Activated CD8-positive, alpha-beta memory T cell treated with anti-CD3 and anti-CD28 coated beads for 24 hours (primary cell): ENCODE results near the gene SHB.
"Not testable (repeated sequence)": the region's sequence is repeated elsewhere in the genome, so short reads cannot be mapped to it uniquely, and the experiment has no call there.

Experiments used
- DNase-seq: peaks from one replicate; pipeline ENCODE4 v3.0.0-alpha.2; 2020

The SHB gene

DNA sequence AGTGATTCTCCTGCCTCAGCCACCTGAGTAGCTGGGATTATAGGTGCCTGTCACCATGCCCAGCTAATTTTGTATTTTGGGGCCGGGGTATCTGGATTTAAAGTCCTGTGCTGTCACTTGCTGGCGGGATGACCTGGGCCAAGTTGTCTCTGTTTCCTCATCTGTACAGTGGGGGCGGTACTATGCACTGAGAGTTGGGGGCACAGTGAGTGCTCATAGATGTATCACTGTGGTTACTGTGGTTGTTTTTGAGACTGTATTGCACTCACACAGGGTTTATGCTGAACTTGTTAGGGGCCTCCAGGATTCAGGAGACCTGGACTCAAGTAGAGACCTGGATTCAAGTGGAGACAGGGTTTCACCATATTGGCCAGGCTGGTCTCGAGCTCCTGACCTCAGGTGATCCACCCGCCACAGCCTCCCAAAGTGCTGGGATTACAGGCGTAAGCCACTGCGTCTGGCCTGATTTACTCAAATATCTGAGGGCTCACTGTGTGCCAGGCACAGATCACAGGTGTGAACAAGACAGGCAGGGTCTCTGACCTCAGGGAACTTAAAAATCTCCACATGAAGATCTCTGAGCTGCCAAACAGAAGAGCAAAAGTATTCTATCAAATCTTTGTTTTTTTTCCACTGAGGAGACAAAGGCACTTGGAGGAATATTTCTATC, 103.2 kb downstream of the SHB start:
- not testable (repeated sequence) for DNase-seq

GRCh38 chr9:37965116-37965515, 103.9 kb downstream of the SHB start:
- no peak for DNase-seq

GRCh38 chr9:37964740-37965081, 104.3 kb downstream of the SHB start:
- no peak for DNase-seq

DNA sequence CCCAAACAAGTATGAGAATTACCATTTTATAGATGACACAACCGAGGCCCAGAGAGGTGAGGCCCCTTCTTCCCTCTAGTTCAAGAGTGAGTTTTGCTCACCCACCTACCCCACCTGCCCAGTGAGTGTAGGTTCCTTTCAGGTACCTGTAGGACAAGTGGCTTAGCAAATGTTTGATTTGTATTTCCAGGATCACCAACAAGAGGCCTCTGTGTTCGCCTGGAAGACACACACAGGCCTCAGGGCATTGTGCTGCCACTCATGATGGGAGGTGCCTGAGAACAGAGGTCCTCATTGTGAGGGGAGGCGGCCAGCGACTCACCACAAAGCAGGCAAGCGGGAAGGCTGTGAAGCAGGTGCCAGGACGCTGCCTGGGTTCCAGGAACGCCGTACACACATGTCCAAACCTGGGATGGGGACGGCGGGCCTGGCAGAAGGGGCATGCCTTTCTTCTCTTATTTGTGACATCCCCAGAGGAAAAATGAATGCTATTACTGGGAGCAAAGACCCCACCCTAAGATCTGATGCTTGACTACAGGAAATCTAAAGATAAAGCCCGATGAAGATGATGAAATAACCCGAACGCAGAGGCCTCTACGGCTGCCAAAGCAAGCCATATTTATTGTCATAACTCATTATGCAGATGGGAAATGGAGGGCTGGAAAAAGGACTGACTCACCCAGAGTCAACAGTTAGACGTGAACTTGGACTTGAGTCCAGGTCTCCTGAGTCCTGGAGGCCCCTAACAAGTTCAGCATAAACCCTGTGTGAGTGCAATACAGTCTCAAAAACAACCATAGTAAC, 104.9 kb downstream of the SHB start:
- no peak for DNase-seq

GRCh38 chr9:37961351-37961750, 107.7 kb downstream of the SHB start:
- DNase-seq = no peak

GRCh38 chr9:37960631-37961030, 108.4 kb downstream of the SHB start:
- DNase-seq = no peak

DNA sequence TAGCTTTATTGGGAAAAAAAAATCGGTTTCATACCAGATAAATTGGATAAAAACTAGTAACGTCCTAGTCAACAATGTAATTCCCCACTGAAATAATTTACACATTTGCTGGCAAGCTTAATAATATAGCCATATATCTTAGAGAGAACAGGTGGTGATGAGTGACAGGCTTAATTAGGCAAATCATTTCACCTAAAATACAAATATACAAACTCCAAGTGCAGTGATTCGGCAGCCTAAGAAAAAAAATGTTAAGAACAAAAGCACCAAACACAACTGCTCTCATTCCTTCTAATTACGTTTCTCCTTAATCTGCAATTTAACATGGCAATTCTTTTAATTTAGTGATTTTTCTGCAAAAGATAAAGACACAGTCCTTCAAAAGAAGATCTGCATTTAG, 109.1 kb downstream of the SHB start:
- DNase-seq = no peak

GRCh38 chr9:37958154-37958553, 110.9 kb downstream of the SHB start:
- no peak for DNase-seq

- DNase-seq = no peak
Observed at GRCh38 chr9:37957664-37957953, 111.4 kb downstream of the SHB start.

DNA sequence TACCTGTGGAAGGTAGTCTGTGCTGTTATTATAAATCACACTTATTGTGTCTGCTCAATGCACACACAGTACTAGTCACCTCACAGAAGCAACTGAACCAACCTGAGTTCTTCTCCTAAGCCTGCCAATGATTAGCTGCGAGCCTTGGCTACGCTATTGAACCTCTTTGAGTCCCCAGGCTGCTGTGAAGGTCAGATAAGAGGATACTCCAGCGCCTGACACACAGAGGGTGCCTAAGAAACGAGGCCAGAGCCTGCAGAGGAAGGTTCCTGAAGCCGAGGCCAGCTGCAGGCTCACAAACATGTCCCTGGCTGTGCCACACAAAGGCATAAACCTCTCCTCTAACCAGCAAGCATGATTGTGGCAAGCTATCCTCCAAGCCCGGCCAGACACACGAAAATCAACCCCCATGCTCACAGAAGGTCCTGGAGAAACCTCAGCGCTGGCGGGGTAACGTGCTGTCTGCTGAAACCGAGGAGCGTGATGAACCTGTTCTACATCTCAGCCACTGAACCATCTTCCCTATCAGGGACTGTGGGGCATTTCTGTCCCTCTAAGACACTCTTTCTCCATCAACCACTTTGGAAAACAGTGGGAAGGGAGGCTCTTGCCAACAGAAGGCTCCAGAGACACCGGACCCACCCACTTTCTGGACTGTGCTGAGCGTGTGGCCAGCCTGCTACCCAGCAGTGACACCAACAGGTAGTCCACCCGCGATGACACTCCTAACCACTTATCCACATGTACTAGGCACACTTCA, 111.9 kb downstream of the SHB start:
- DNase-seq = no peak

DNA sequence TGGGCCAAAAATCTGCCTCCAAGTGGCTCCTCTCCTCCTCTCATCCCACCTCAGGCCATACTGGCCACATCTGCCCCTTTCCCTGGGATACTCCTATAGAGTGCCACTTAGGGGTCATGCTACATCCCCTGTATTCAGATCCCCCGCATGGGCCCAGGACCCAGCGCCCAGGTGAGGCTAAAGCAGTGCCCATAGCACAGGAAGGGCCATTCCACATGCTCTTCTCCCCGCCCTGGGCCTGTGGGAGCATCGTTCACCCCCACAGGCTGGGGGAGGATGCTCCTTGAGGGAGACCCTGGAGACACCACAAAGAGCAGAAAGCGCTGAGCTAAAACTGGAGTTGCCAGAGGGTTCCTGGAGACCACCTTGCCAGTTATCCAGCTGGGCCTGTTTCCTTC, 112.6 kb downstream of the SHB start:
- DNase-seq = no peak

- no peak for DNase-seq
Observed at GRCh38 chr9:37955781-37956422, 113.1 kb downstream of the SHB start.

DNA sequence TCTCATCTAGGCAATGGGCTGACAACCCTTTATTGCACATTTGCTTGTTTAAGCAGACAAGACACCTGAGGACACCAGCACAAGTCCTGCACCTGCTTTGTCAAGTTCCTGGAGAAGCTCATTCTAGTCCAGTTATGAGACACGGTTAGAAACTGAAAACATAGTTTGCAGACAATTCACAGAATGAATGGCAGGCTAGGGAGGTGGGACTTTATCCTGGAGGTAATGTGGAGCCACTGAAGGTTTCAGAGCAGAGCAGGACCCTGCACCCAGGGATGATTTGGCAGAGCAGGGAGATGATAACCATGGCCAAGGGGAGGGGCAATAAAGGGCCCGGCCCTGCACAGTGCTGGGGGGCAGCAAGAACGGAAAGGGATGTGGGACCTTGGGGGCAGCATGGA, 114.4 kb downstream of the SHB start:
- DNase-seq = no peak

GRCh38 chr9:37953775-37954437, 115.1 kb downstream of the SHB start:
- DNase-seq = peak; percentile 64

- no peak for DNase-seq
Observed at GRCh38 chr9:37953206-37953774, 115.7 kb downstream of the SHB start.

- DNase-seq = no peak
Observed at GRCh38 chr9:37952731-37953130, 116.3 kb downstream of the SHB start.

DNA sequence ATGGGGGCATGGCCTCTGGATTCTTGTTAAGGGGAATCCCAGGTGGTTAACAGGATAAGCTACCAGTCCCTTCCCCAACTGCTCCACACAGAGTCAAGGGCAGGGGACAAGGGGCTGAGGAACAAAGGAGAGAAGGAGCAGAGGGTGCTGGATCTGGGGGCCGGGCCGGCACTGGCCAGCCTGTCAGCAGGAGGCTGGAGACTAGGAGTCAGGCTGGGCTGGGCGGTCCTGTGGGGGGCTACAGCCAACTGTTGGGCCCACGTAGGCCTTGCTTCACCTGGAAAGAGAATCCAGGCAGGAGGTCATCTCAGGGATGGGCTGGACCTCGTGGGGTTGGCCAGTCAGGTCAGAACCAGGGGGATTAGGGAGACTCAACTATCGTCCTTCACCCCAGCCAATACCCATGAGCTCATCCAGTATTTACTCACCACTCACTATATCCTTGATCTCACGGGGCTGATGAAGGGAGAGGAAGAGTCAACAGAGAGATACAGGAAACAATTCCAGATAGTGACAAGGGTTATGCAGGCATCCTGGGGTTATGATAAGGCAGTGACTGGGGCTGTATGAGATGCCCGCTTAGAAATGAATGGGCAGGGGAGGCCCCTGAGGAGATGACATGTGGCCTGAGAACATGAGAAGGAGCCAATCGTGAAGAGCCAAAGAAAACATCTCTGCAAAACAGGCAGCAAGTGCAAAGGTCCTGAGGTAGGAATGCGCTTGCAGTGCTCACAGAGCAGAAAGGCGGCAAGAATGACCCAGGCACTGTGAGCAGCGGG, 117.2 kb downstream of the SHB start:
- no peak for DNase-seq

- DNase-seq = no peak
Observed at GRCh38 chr9:37950561-37950960, 118.5 kb downstream of the SHB start.

DNA sequence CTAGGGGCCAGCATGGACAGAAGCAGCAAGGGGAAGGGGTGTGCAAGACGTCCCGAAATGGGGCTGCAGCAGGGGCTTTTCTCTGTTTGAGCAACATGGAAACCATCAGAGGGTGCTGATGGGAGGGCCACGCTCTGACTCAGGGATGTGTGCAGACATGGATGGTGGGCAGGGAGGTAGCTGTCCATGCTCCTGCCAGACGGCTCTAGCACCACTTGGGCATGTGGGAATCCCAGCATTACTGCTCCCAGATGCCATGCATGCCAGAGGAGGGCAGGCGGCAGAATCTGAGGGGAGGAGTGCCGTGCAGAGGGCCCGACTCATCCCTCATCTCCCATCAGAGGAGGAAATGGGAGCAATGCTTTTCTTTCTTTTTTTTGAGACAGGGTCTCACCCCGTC, 119.5 kb downstream of the SHB start:
- DNase-seq = no peak

DNA sequence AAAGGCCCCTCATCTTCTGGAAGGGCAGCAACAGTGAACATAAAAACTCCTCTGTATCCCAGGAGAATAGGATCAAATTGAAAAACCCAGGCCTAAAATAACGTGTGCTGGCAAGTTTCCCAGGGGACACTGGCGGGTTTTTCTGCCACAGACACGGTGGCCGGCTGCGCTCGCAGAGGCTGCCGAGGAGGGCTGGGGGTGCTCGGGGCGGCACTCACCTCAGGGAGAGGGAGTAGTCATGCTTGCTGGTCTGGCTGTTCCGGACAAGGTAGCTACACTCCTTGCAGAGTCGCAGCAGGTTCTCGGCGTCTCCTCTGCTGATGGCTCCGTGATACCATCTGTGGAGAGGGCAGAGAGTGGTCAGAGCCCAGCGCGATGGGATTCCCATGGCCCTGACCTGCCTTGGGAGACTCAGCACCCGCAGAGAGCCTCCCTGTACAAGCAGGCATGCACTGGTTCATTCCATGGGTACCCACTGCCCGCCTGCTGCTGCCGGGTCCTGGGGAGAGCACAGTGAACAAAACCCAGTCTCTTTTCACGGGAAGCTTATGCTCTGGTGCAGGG, 120.5 kb downstream of the SHB start:
- DNase-seq = no peak

DNA sequence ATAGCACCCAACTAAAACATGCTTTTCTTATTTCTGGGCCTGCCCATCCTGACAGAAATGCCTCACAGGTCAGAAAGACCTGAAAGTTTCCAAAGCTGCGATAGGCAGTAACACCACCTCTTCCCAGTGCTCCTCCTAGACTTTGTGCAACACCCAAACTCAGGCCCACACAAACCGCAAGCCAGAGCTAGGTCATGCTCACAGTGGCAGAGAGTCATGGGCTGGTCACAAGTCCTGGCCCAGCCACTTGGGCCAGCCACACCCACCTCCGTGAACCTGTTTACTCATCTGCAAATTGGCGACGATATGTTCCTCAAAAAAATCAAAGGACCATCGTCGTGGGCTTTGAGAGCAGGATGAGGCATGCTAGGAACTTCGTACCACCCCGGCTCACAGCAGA, 121.0 kb downstream of the SHB start:
- DNase-seq = no peak

DNA sequence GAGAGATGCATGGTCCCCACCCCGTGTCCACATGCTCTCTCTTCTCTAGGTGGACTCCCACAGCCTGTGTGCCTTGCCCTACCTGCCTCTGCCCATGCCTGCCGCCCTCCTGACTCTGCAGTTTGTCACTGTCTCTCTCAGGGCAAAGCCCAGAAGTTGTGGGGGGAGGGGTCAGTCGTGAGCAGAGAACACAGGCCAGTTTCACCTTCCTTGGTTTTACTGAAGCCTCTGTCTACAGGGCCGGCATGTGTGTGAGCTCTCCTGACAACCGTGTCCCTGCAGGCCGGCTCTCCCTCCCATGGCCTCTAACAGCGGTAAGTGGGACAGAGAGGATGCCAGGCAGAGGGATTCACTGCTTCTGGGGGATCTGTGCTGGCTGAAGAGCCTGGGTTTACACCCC, 121.6 kb downstream of the SHB start:
- DNase-seq = no peak
